Smooth muscle cell (in vitro differentiated cells): Measurements from ENCODE around the gene ZFP64. TPM values are rescaled to one million over a fixed set of nuclear protein-coding genes. Genes with fewer than 3 reads are reported as not detected.

ENCODE experiments used
- DNase-seq: peaks from one replicate; lab custom pipeline; 2025; ENCODE audit not compliant: unreplicated experiment; lab: John Stamatoyannopoulos, UW
- H2AFZ ChIP-seq: fragments of 200-600 bp; sonication (generic); 2 replicates; pipeline ENCODE4 v1.6.0; 2016; ENCODE audit warnings: antibody characterized with exemption, low read depth, mild to moderate bottlenecking
- H3F3A ChIP-seq: fragments of 200-600 bp; sonication (generic); 2 replicates; pipeline ENCODE4 v1.6.0; 2017; ENCODE audit warnings: antibody characterized with exemption, low read depth
- H3K27ac ChIP-seq: fragments of 200-600 bp; sonication (generic); 2 replicates; pipeline ENCODE4 v1.5.1; 2016; ENCODE audit warnings: low read depth, mild to moderate bottlenecking
- H3K27me3 ChIP-seq: fragments of 200-600 bp; sonication (generic); 2 replicates; pipeline ENCODE4 v1.6.1; 2016; ENCODE audit warnings: low read depth, mild to moderate bottlenecking
- H3K36me3 ChIP-seq: fragments of 200-600 bp; sonication (generic); 2 replicates; pipeline ENCODE4 v1.5.1; 2016; ENCODE audit warnings: low read depth
- H3K4me1 ChIP-seq: fragments of 200-600 bp; sonication (generic); 2 replicates; pipeline ENCODE4 v1.5.1; 2016; ENCODE audit warnings: low read depth
- H3K4me2 ChIP-seq: fragments of 200-600 bp; sonication (generic); 2 replicates; pipeline ENCODE4 v1.6.0; 2016; ENCODE audit warnings: mild to moderate bottlenecking
- H3K4me3 ChIP-seq: fragments of 200-600 bp; sonication (generic); 2 replicates; pipeline ENCODE4 v1.5.1; 2016; ENCODE audit warnings: mild to moderate bottlenecking
- H3K79me2 ChIP-seq: fragments of 200-600 bp; sonication (generic); 2 replicates; pipeline ENCODE4 v1.6.0; 2016; ENCODE audit warnings: low read depth, mild to moderate bottlenecking
- H3K9ac ChIP-seq: fragments of 200-600 bp; sonication (generic); 2 replicates; pipeline ENCODE4 v1.6.0; 2016; ENCODE audit warnings: low read depth
- H3K9me3 ChIP-seq: fragments of 200-600 bp; sonication (generic); replicated peaks from 2 replicates; pipeline ENCODE4 v1.5.1; 2016; ENCODE audit warnings: low read depth
- H4K20me1 ChIP-seq: fragments of 200-600 bp; sonication (generic); 2 replicates; pipeline ENCODE4 v1.6.0; 2016; ENCODE audit warnings: low read depth
- WGBS: methylation state at CpG from one replicate; pipeline ENCODE4 v1.1.7; 2016; ENCODE audit warnings: low lambda C conversion rate; 5-methylcytosine and 5-hydroxymethylcytosine counted together
- polyA plus RNA-seq: library from polyadenylated mRNA; unstranded; fragments of >200 nt; fragmentation: Nextera tagmentation; extraction: Ambion mirVana; gene quantifications from 2 replicates; pipeline ENCODE4 v1.2.1, GENCODE V29; 2016
- total RNA-seq: library from RNA; depleted of rRNA; stranded (reverse); fragments of >200 nt; gene quantifications from 2 replicates; pipeline ENCODE4 v1.2.3, GENCODE V29; 2014
- TF ChIP-seq, protein P1 (sequence below): fragments of 200-600 bp; sonication (generic); IDR thresholded peaks from 2 replicates; pipeline ENCODE4 v1.5.1; 2017; ENCODE audit warnings: borderline replicate concordance, mild to moderate bottlenecking, antibody characterized with exemption; ENCODE audit not compliant: insufficient read depth, poor library complexity, severe bottlenecking

The ZFP64 gene
- total and polyA plus RNA-seq, 2 experiments from 2014 or later: 8.6 to 19.8 TPM

DNA sequence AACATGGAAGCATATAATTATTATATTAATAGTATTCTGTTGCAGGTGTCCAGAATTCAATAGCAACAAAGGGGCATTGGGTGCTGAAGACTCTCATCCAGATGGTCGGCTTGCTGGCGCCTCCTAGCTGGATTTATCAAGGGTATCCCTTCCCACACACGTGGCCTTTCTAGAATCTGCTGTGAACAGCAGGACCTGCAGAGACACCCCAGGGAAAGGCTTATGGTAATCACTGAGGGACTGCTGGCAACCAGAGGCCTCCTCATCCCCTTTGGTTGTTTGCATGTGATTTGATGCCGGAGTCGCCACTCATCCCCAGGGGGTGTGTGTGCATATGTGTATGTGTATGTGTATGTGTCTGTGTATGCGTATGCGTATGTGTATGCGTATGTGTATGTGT is 20.6 kb downstream of the ZFP64 start:
- TF ChIP-seq, protein P1, sequence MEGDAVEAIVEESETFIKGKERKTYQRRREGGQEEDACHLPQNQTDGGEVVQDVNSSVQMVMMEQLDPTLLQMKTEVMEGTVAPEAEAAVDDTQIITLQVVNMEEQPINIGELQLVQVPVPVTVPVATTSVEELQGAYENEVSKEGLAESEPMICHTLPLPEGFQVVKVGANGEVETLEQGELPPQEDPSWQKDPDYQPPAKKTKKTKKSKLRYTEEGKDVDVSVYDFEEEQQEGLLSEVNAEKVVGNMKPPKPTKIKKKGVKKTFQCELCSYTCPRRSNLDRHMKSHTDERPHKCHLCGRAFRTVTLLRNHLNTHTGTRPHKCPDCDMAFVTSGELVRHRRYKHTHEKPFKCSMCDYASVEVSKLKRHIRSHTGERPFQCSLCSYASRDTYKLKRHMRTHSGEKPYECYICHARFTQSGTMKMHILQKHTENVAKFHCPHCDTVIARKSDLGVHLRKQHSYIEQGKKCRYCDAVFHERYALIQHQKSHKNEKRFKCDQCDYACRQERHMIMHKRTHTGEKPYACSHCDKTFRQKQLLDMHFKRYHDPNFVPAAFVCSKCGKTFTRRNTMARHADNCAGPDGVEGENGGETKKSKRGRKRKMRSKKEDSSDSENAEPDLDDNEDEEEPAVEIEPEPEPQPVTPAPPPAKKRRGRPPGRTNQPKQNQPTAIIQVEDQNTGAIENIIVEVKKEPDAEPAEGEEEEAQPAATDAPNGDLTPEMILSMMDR: no peak
- Histone ChIP-seq H3K79me2 (no peaks in the 10 kb centered on the region), H3K36me3 (no peaks in the 10 kb centered on the region), H4K20me1 (no peaks in the 10 kb centered on the region), H3K9ac (no peak overlapping the region), H3K27ac (no peak overlapping the region), H3K9me3 (no peaks in the 10 kb centered on the region), H2AFZ (no peak overlapping the region), H3K4me3 (no peak overlapping the region), H3K27me3 (no peaks in the 10 kb centered on the region), H3K4me2 (no peak overlapping the region), H3F3A (no peaks in the 10 kb centered on the region), H3K4me1 (no peaks in the 10 kb centered on the region)
- WGBS: 98% methylated on average over 8 of the region's 8 CpGs
- DNase-seq: no peak

GRCh38 chr20:52168116-52168515 is 23.5 kb downstream of the ZFP64 start:
- Histone ChIP-seq H3K4me2 (no peak overlapping the region), H3K36me3 (no peaks in the 10 kb centered on the region), H3K9me3 (no peaks in the 10 kb centered on the region), H3K79me2 (no peaks in the 10 kb centered on the region), H3F3A (no peaks in the 10 kb centered on the region), H3K4me1 (no peaks in the 10 kb centered on the region), H4K20me1 (no peaks in the 10 kb centered on the region), H3K9ac (no peak overlapping the region), H3K27ac (no peak overlapping the region), H3K4me3 (no peak overlapping the region), H3K27me3 (no peaks in the 10 kb centered on the region), H2AFZ (no peak overlapping the region)
- TF ChIP-seq, protein P1: no peak
- DNase-seq: no peak
- 100% methylated on average over 1 of the region's 1 CpG for WGBS

DNA sequence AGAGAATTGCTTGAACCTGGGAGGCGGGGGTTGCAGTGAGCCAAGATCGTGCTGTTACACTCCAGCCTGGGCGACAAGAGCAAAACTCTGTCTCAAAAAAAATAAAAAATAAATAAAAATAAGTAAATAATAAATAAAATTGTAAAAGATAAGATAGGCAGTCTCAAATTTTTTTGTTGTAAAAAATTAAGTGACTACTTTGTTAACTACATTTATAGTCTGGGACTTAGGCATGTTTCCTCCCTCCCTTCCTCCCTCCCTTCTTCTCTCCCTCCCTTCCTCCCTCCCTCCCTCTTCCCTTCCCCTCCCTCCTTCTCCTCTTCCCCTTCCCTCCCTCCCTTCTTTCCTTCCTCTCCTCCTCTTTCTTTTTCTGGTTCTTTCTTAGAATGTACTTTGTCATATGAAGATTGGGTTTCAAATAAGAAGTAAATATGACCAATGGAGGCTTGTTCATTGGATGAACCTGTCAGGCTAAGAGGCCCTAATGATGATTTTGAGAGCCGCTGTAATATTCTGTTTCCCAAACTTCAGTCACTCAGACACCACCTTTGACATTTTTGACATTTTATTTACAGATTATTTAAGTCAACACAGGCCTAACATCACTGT is 24.2 kb downstream of the ZFP64 start:
- no peaks in the 10 kb centered on the region for H3K27me3 ChIP-seq
- no peaks in the 10 kb centered on the region for H3K79me2 ChIP-seq
- no peak for DNase-seq
- H2AFZ ChIP-seq: no peak overlapping the region
- no peaks in the 10 kb centered on the region for H4K20me1 ChIP-seq
- H3K4me2 ChIP-seq: no peak overlapping the region
- no peaks in the 10 kb centered on the region for H3F3A ChIP-seq
- no peak overlapping the region for H3K4me3 ChIP-seq
- H3K9ac ChIP-seq: no peak overlapping the region
- H3K36me3 ChIP-seq: no peaks in the 10 kb centered on the region
- no peak overlapping the region for H3K27ac ChIP-seq
- no peaks in the 10 kb centered on the region for H3K4me1 ChIP-seq
- TF ChIP-seq, protein P1: no peak
- H3K9me3 ChIP-seq: no peaks in the 10 kb centered on the region
- WGBS: 100% methylated on average over 4 of the region's 4 CpGs

GRCh38 chr20:52166150-52166549 is 25.4 kb downstream of the ZFP64 start:
- WGBS: 100% methylated on average over 1 of the region's 1 CpG
- Histone ChIP-seq H3K9ac (no peak overlapping the region), H2AFZ (no peak overlapping the region), H3K27ac (no peak overlapping the region), H3K4me3 (no peak overlapping the region), H3K4me2 (no peak overlapping the region), H3K4me1 (no peaks in the 10 kb centered on the region), H3F3A (no peaks in the 10 kb centered on the region), H4K20me1 (no peaks in the 10 kb centered on the region), H3K79me2 (no peaks in the 10 kb centered on the region), H3K27me3 (no peaks in the 10 kb centered on the region), H3K9me3 (no peaks in the 10 kb centered on the region), H3K36me3 (no peaks in the 10 kb centered on the region)
- TF ChIP-seq, protein P1: no peak
- no peak for DNase-seq
